Trophoblast cell (in vitro differentiated cells and primary cell): ENCODE data around the gene MPP4.

Experiments used
- DNase-seq, 2 donors: peaks; one replicate each; pipeline ENCODE4 v3.0.0-alpha.2; 2016
- H2AFZ ChIP-seq: 2 replicates; pipeline ENCODE4 v1.6.1; 2013; ENCODE audit warnings: low read length, moderate library complexity, mild to moderate bottlenecking; ENCODE audit not compliant: insufficient read depth, poor library complexity
- H2AK5ac ChIP-seq: 2 replicates; pipeline ENCODE4 v1.6.1; 2013; ENCODE audit warnings: mild to moderate bottlenecking, low read length
- H2BK120ac ChIP-seq: 2 replicates; pipeline ENCODE4 v1.6.1; 2013; ENCODE audit warnings: low read length, mild to moderate bottlenecking, moderate library complexity; ENCODE audit not compliant: insufficient read depth, poor library complexity
- H2BK12ac ChIP-seq: 2 replicates; pipeline ENCODE4 v1.6.1; 2013; ENCODE audit warnings: mild to moderate bottlenecking, low read length, moderate library complexity
- H2BK5ac ChIP-seq: 2 replicates; pipeline ENCODE4 v1.6.1; 2013; ENCODE audit warnings: low read length, low read depth, moderate library complexity, mild to moderate bottlenecking; ENCODE audit not compliant: poor library complexity
- H3K14ac ChIP-seq: 2 replicates; pipeline ENCODE4 v1.6.1; 2013; ENCODE audit warnings: mild to moderate bottlenecking, low read length
- H3K18ac ChIP-seq: 2 replicates; pipeline ENCODE4 v1.6.1; 2013; ENCODE audit warnings: mild to moderate bottlenecking, low read length
- H3K23ac ChIP-seq: 2 replicates; pipeline ENCODE4 v1.6.1; 2013; ENCODE audit warnings: low read length
- H3K27ac ChIP-seq: 2 replicates; pipeline ENCODE4 v1.5.1; 2013; ENCODE audit warnings: low read depth, mild to moderate bottlenecking, inconsistent platforms, low read length, moderate library complexity
- H3K27me3 ChIP-seq: 2 replicates; pipeline ENCODE4 v1.6.1; 2013; ENCODE audit warnings: inconsistent platforms, mild to moderate bottlenecking, low read length, moderate library complexity; ENCODE audit not compliant: insufficient read depth
- H3K36me3 ChIP-seq, 2 experiments: 1 replicate in 1 of 2; 2 replicates in 1 of 2; pipeline ENCODE4 v1.6.1; 2013; ENCODE audit warnings: low read length in 2 of 2, mild to moderate bottlenecking in 2 of 2, moderate library complexity in 1 of 2; ENCODE audit not compliant: insufficient read depth in 2 of 2, control insufficient read depth in 1 of 2
- H3K4ac ChIP-seq: 2 replicates; pipeline ENCODE4 v1.6.1; 2013; ENCODE audit warnings: low read depth, mild to moderate bottlenecking, low read length, moderate library complexity
- H3K4me1 ChIP-seq, 2 experiments: 1 replicate in 1 of 2; 2 replicates in 1 of 2; pipeline ENCODE4 v1.6.1; 2013; ENCODE audit warnings: low read length in 2 of 2, mild to moderate bottlenecking in 2 of 2, moderate library complexity in 1 of 2; ENCODE audit not compliant: insufficient read depth in 2 of 2, control insufficient read depth in 1 of 2
- H3K4me2 ChIP-seq: 2 replicates; pipeline ENCODE4 v1.6.1; 2013; ENCODE audit warnings: inconsistent platforms, mild to moderate bottlenecking, low read length, moderate library complexity
- H3K4me3 ChIP-seq: 2 replicates; pipeline ENCODE4 v1.5.1; 2013; ENCODE audit warnings: mild to moderate bottlenecking, low read depth, low read length, inconsistent platforms
- H3K79me1 ChIP-seq: one replicate; pipeline ENCODE4 v1.6.1; 2013; ENCODE audit warnings: low read length
- H3K79me2 ChIP-seq: 2 replicates; pipeline ENCODE4 v1.6.1; 2013; ENCODE audit warnings: low read length, mild to moderate bottlenecking; ENCODE audit not compliant: control insufficient read depth, insufficient read depth, poor library complexity
- H3K9ac ChIP-seq: 2 replicates; pipeline ENCODE4 v1.6.1; 2013; ENCODE audit warnings: mild to moderate bottlenecking, low read length
- H3K9me3 ChIP-seq: 2 replicates; pipeline ENCODE4 v1.6.1; 2013; ENCODE audit warnings: low read depth, mild to moderate bottlenecking, control low read depth, inconsistent platforms, low read length; ENCODE audit not compliant: insufficient read depth
- H4K12ac ChIP-seq: 2 replicates; pipeline ENCODE4 v1.6.1; 2013; ENCODE audit warnings: low read depth, mild to moderate bottlenecking, low read length, moderate library complexity
- H4K8ac ChIP-seq: 2 replicates; pipeline ENCODE4 v1.6.1; 2013; ENCODE audit warnings: low read depth, mild to moderate bottlenecking, low read length, moderate library complexity
- H4K91ac ChIP-seq: one replicate; pipeline ENCODE4 v1.6.1; 2013; ENCODE audit warnings: low read depth, mild to moderate bottlenecking, low read length, moderate library complexity
- WGBS: extraction: QIAGEN DNeasy Blood & Tissue Kit; methylation state at CpG from one replicate; pipeline ENCODE4 v1.1.7; 2013; ENCODE audit warnings: missing lambda C conversion rate; ENCODE audit not compliant: insufficient read length, insufficient coverage; ENCODE audit errors: extremely low coverage; 5-methylcytosine and 5-hydroxymethylcytosine counted together

MPP4 gene

DNA sequence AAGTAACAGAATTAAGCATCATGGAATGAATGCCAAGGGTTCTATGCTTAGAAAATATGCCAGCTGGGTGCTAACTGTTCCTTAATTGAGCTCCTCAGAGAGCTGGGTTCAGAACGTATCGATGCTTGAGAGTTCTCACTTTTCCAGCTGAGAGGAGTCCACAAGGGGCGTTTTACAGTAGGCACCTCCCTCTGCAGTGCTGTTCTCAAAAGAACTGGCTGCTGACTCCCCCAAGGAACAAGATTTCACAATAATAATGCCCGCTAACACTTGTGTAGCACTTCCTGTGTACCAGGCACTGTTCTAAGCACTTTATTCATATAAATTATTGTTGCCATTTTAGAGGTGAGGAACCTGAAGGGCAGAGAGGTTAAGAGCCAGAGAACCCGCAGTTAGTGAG is 37.1 kb downstream of the MPP4 start:
- Histone ChIP-seq H3K79me1 (no peaks in the 10 kb centered on the region), H3K27me3 (no peaks in the 10 kb centered on the region), H3K23ac (no peak overlapping the region), H4K12ac (no peak overlapping the region), H2BK12ac (no peak overlapping the region), H3K79me2 (no peaks in the 10 kb centered on the region), H2BK5ac (no peak overlapping the region), H3K36me3 (no peaks in the 10 kb centered on the region), H4K91ac (no peak overlapping the region), H3K14ac (no peak overlapping the region), H2AFZ (no peak overlapping the region), H3K18ac (no peak overlapping the region), H3K9me3 (no peaks in the 10 kb centered on the region), H3K4me3 (no peak overlapping the region), H2AK5ac (no peak overlapping the region), H3K4ac (no peak overlapping the region), H3K4me1 (peaks cover 2 to 4% of the 10 kb centered on the region in 2 experiments), H3K4me2 (no peak overlapping the region), H3K9ac (no peak overlapping the region), H2BK120ac (no peak overlapping the region), H3K27ac (no peak overlapping the region), H4K8ac (no peak overlapping the region)
- WGBS: no CpG with 5 or more reads among the region's 5 CpGs
- no peak for DNase-seq

- Histone ChIP-seq H2BK12ac (no peak overlapping the region), H4K12ac (no peak overlapping the region), H2BK120ac (no peak overlapping the region), H3K27me3 (no peaks in the 10 kb centered on the region), H4K8ac (no peak overlapping the region), H3K27ac (no peak overlapping the region), H3K79me2 (no peaks in the 10 kb centered on the region), H3K4me1 (peaks cover 4 to 6% of the 10 kb centered on the region in 2 experiments), H3K18ac (no peak overlapping the region), H3K4ac (no peak overlapping the region), H3K4me3 (no peak overlapping the region), H2BK5ac (no peak overlapping the region), H3K14ac (no peak overlapping the region), H2AFZ (no peak overlapping the region), H4K91ac (no peak overlapping the region), H3K9ac (no peak overlapping the region), H3K79me1 (no peaks in the 10 kb centered on the region), H3K9me3 (no peaks in the 10 kb centered on the region), H3K23ac (no peak overlapping the region), H3K4me2 (no peak overlapping the region), H3K36me3 (no peaks in the 10 kb centered on the region), H2AK5ac (no peak overlapping the region)
- WGBS: no CpG with 5 or more reads among the region's 5 CpGs
- no peak for DNase-seq
Measured at GRCh38 chr2:201660293-201660895, 38.0 kb downstream of the MPP4 start.

- H2AFZ ChIP-seq: no peak overlapping the region
- no peak for DNase-seq
- no peak overlapping the region for H2BK5ac ChIP-seq
- H2BK12ac ChIP-seq: no peak overlapping the region
- no peak overlapping the region for H2BK120ac ChIP-seq
- H3K23ac ChIP-seq: no peak overlapping the region
- no peak overlapping the region for H3K4me3 ChIP-seq
- no peak overlapping the region for H4K91ac ChIP-seq
- WGBS: no CpG with 5 or more reads among the region's 5 CpGs
- no peak overlapping the region for H3K4me2 ChIP-seq
- no peak overlapping the region for H3K18ac ChIP-seq
- no peaks in the 10 kb centered on the region for H3K9me3 ChIP-seq
- H3K36me3 ChIP-seq: no peaks in the 10 kb centered on the region
- H4K8ac ChIP-seq: no peak overlapping the region
- H3K9ac ChIP-seq: no peak overlapping the region
- no peaks in the 10 kb centered on the region for H3K79me2 ChIP-seq
- H3K27me3 ChIP-seq: no peaks in the 10 kb centered on the region
- H4K12ac ChIP-seq: no peak overlapping the region
- H2AK5ac ChIP-seq: no peak overlapping the region
- H3K4ac ChIP-seq: no peak overlapping the region
- no peaks in the 10 kb centered on the region for H3K79me1 ChIP-seq
- peaks cover 10 to 12% of the 10 kb centered on the region in 2 experiments for H3K4me1 ChIP-seq
- H3K14ac ChIP-seq: no peak overlapping the region
- no peak overlapping the region for H3K27ac ChIP-seq
Measured at GRCh38 chr2:201656740-201657139, 41.7 kb downstream of the MPP4 start.

DNA sequence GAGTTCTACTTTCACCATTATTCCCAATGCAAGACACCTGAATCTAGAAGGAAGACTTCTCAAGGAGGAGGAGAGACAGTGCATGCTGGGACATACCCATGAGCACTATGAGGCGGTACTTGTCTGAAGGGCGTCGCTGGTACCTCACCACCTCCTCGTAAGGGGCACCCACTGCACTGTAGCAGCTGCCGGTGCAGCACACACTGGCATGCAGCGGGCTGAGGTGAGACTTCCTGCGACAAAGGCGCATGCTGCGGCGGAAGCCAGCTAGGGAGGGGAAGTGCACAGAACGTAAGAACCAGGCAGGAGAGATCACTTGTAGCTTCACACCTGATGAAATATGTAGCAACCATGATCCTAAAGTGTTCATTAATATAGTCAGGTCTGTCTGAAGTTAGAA is 42.3 kb downstream of the MPP4 start:
- H3K27me3 ChIP-seq: no peaks in the 10 kb centered on the region
- no peaks in the 10 kb centered on the region for H3K79me2 ChIP-seq
- H3K36me3 ChIP-seq: no peaks in the 10 kb centered on the region
- no peak overlapping the region for H4K8ac ChIP-seq
- H3K9ac ChIP-seq: no peak overlapping the region
- no peak overlapping the region for H2AFZ ChIP-seq
- H3K9me3 ChIP-seq: no peaks in the 10 kb centered on the region
- peaks cover 10 to 12% of the 10 kb centered on the region in 2 experiments for H3K4me1 ChIP-seq
- H4K91ac ChIP-seq: no peak overlapping the region
- H2BK5ac ChIP-seq: no peak overlapping the region
- H3K4me3 ChIP-seq: no peak overlapping the region
- H3K4me2 ChIP-seq: no peak overlapping the region
- H3K14ac ChIP-seq: no peak overlapping the region
- no peak overlapping the region for H2AK5ac ChIP-seq
- no CpG with 5 or more reads among the region's 11 CpGs for WGBS
- no peak for DNase-seq
- no peak overlapping the region for H3K27ac ChIP-seq
- no peak overlapping the region for H4K12ac ChIP-seq
- H3K79me1 ChIP-seq: no peaks in the 10 kb centered on the region
- H3K23ac ChIP-seq: no peak overlapping the region
- no peak overlapping the region for H3K4ac ChIP-seq
- no peak overlapping the region for H2BK120ac ChIP-seq
- H2BK12ac ChIP-seq: no peak overlapping the region
- H3K18ac ChIP-seq: no peak overlapping the region
